NCI-H226 (cell line): ENCODE data around the gene BCAS3.

Experiments
- DNase-seq: peaks from one replicate; pipeline ENCODE4 v3.0.0-alpha.2; 2015

The BCAS3 gene

GRCh38 chr17:61209106-61209439 is 531.4 kb downstream of the BCAS3 start:
- DNase-seq = no peak

DNA sequence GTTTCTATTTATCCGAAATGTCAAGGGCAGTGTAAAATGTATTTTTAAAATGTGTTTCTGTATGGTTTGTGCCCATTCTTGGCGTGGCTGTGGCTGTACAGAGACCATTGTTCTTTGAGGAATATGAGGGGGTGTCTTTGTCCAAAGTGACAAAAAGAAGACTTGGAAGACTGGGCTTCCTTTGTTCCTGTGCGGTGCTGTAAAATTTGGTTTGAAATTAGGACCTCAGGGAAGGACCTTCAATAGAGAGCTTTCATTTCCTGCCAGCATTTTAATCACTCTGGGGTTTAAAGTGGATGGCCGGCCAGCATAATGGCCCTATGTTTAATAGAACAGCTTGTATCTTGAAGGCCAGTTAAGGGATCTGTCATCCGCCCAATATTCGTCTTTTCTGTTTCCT is 531.9 kb downstream of the BCAS3 start:
- no peak for DNase-seq

DNA sequence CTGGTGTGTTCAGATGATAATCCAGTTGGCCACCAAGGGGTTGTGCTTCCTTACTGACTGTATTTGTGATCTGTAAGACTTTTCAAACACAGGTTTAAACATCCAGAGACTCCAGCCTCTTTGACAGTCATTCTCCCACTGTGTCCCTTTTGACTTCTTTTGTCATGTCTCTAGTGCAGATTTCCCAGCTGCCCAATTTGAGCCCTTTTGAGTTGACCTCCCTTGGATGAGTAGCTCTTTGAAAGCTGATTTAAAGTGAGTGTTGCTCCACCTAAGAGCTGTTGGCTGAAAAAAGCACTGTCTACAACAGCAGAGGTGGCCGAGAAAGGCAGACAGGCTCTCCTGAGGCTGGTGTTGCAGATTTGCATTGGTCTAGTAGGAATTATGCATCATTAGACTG is 533.6 kb downstream of the BCAS3 start:
- no peak for DNase-seq

DNA sequence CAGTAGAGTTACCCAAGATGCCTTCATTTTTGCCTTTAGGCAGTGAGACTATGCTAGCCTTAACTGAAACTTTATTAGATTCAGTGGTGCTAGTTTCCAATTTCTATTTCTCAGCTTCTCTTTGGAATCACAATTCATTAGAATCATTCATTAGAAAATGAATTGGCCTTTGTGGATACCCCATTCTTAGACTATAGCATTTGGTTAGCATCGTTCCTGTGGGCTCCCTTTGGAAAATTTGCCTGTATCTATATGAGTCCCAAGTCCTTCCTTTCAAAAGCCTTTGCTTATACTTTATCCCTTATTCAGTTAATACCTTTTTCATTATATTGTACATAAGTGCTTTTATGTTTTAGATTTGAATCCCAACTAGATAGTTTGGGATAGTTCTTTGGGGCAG is 535.0 kb downstream of the BCAS3 start:
- no peak for DNase-seq

DNA sequence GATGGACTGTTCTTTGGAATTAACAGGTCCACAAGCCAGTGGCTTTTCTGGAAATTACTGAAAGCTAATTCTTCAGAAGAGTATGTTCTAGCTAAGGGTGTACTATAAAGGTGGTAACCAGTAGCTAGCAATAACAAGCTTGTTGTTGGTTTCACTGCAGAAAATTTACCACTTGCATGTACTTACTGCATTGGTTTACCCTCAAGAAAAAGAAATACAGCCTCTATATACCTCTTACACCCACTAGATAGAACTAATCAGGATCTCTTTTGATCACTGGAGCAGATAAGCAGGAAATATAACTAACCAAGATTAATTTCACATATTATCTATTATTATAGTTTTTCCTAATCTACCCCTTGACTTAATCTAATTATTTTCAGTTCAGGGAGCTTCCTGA is 537.1 kb downstream of the BCAS3 start:
- no peak for DNase-seq

DNA sequence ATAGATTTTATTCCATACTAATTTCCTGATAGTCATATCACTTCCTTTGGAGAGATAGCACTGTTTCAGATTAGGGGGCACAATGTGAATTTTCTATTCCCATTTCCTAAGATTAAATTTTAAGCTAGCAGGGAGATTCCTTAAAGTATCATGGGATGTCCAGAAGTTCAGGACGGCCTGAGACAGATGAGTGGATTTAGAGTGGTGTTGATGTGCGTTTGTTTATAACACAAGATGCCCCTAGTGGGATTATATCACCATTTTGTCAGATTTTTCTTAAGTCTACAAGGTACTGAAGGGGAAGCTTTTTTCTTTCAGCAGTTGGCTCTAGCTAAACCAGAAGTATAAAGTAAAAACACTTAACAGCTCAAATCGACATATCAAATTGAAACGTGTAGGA is 538.4 kb downstream of the BCAS3 start:
- no peak for DNase-seq

DNA sequence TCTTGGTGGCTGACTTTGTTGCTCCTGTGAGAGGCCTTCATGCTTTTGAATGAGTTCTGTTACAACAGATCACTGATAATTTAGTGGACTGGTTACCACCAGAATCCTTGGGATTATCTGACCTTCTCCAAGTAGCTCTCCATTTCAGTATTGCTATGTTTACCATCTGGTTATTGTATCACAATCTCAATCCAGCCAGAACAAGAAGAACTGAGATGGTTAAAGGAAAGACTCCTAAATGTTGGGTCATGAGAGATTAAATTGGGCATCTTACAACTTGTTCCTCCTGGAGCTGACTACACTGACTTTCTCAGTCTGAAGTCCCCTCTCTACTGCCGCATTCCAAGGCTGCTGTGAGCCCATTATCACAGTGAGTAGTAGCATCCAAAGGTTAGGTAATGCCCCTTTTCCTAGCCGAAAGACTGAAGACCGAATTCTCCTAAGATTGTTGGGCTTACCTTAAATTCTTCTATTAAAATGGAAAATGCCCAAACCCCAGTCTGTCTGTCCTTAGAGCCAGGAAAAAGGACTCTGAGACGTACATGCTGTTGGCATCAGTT is 540.3 kb downstream of the BCAS3 start:
- no peak for DNase-seq

- no peak for DNase-seq
These were observed 540.8 kb downstream of the BCAS3 start for GRCh38 chr17:61218438-61218837.

DNA sequence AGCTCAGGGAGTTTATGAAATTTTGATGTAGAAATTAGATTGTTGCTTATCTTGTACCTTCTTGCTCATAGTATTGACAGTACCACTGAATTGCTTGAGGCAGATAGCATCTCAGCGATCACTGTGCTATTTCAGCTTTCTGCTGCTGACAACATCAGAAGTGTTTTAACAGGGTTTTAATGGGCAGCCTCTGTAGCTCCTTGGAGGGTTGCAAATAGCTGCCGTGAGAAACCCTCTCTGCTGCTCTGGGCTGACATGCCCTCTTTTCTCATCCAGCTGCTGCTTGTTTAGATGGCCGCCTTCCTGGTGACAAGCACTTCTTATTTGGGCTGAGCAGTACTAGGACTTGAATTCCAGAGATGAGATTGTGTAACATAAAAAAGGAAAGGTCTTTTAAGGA is 541.8 kb downstream of the BCAS3 start:
- DNase-seq = no peak

DNA sequence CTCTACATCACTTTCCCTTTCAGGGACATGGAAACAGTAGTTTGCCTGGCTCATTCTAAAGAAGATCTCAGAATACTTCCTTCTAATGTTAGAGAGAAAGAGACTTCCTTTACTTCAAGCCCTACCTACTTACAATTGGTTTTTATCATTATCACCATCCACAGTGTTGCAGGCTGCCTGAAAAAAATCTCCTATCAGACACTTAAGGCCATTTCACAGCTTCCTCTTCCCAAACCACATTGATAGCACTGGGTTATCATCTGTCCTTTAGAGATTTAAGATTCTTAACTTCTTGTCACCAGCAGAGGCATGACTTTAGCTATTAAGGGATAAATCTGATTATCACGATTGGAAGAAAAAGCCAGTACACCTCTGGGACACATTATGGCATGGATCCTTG is 543.5 kb downstream of the BCAS3 start:
- DNase-seq = no peak

- no peak for DNase-seq
These were observed 544.2 kb downstream of the BCAS3 start for GRCh38 chr17:61221597-61222471.

- DNase-seq = no peak
These were observed 546.1 kb downstream of the BCAS3 start for GRCh38 chr17:61223725-61224124.

GRCh38 chr17:61225178-61225882 is 547.7 kb downstream of the BCAS3 start:
- no peak for DNase-seq

DNA sequence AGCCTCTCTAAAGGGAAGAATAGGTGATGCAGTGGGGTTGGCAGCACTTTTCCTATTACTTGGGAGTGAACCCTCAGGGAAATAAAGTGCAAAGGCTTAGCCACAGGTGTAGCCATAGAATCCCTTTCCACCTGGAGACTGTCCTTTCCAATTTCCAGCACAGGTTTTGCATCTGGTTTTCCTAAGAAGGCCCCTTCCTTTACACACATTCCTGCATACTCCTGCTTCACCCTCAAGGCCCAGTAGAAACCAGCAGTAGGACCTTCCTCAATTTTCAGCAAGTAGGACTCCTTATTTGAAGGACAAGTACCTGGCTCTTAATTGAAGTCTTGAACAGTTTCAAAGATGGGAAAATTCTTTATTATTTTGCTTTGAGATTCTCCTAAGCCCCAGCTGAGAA is 550.2 kb downstream of the BCAS3 start:
- DNase-seq = no peak

DNA sequence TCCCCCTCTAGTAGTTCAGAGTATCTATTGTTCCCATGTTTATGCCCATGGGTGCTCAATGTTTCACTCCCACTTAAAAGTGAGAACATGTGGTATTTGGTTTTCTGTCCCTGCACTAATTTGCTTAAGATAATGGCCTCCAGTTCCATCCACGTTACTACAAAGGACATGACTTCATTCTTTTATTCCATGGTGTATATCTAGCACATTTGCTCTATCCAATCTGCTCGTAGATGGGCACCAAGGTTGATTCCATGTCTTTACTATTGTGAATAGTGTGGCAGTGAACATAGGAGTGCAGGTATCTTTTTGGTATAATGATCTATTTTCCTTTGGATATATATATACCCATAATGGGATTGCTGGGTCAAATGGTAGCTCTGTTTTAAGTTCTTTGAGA is 552.8 kb downstream of the BCAS3 start:
- no peak for DNase-seq

DNA sequence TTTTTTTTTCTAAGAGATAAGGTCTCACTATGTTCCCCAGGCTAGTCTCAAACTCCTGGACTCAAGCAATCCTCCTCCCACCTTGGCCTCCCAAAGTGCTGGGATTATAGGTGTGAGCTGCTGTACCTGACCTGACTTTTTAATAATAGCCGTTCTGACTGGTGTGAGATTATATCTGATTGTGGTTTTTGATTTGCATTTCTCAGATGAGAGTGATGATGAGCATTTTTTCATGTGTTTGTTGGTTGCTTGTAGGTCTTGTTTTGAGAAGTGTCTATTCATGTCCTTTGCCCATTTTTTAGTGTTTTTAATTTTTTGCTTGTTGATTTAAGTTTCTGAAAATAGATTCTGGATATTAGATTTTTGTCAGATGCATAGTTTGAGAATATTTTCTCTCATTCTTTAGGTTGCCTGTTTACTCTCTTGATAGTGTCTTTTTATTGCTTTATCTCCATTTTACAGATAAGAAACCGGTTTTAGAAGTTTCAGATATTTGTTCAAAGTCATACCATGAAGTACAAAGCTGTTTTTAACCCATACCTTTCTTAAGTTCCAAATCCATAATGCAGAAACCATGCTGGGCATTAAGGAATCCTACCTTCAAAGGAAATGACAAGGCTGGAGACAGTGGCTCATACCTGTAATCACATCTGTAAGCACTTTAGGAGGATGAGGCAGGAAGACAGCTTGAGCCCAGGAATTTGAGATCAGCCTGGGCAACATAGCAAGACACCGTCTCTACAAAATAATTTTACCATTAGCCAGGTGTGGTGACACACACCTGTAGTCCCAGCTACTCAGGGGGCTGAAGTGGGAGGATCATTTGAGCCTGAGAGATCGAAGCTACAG is 553.5 kb downstream of the BCAS3 start:
- DNase-seq = no peak

DNA sequence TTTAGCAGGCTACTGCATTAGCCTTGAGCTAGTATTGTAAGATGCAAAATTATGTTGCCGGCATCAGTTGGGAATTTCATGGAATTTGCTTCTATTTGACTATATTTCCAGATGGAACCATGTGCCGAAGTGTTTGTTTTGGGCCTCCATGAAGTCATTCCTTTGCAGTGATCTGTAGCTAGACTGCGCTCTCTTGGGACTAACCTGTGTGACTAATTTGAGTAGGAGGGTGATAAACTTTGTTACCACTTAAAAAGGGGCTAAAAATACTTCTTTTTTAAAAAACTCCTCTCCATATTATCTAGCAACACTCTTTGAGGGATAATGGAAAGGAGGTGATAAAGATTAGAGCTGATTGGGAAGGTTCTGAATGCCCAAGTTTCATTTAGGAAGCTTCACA is 555.2 kb downstream of the BCAS3 start:
- DNase-seq = no peak

GRCh38 chr17:61233991-61234750 is 556.5 kb downstream of the BCAS3 start:
- no peak for DNase-seq

GRCh38 chr17:61235001-61235826 is 557.6 kb downstream of the BCAS3 start:
- no peak for DNase-seq

GRCh38 chr17:61235827-61236197 is 558.2 kb downstream of the BCAS3 start:
- DNase-seq = no peak

DNA sequence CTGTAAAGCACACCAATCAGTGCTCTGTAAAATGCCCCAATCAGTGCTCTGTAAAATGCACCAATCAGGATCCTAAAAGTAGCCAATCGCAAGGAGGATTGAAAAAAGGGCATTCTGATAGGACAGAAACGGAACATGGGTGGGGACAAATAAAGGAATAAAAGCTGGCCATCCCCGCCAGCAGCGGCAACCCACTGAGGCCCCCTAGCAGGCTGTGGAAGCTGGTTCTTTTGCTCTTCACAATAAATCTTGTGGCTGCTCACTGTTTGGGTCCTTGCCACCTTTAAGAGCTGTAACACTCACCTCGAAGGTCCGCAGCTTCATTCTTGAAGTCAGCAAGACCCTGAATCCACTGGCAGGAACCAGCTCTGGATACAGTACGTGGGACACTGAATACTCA is 559.6 kb downstream of the BCAS3 start:
- no peak for DNase-seq

GRCh38 chr17:61238455-61238933 is 560.8 kb downstream of the BCAS3 start:
- DNase-seq = peak; percentile 15
